ENCODE measurements around the gene MEGF11.
A peak's percentile ranks its signal among the peaks of the same experiment; 100 is the strongest.
"Not testable (repeated sequence)": the region's sequence is repeated elsewhere in the genome, so short reads cannot be mapped to it uniquely, and the experiment has no call there.

MEGF11 gene

DNA sequence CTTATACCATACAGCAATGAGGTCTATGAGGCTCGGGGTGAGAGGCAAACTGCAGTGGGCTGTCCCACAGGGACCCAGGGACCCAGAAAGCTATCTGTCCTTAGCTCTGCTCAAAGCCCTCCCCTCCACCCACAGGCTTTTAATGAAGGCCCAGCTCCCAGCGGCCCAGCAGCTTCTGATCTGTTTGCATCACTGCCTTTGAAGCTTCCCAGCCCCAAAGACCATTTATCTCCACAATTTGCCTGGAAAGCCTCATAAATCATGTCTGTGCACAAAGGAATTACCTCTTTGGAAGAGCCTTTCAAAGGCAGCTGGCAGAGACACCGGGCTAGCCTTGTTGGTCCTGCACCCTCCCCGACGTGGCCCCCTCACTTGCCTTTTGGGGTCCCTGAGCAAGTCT, 260.3 kb downstream of the MEGF11 start:
- DNase-seq, result no peak

DNA sequence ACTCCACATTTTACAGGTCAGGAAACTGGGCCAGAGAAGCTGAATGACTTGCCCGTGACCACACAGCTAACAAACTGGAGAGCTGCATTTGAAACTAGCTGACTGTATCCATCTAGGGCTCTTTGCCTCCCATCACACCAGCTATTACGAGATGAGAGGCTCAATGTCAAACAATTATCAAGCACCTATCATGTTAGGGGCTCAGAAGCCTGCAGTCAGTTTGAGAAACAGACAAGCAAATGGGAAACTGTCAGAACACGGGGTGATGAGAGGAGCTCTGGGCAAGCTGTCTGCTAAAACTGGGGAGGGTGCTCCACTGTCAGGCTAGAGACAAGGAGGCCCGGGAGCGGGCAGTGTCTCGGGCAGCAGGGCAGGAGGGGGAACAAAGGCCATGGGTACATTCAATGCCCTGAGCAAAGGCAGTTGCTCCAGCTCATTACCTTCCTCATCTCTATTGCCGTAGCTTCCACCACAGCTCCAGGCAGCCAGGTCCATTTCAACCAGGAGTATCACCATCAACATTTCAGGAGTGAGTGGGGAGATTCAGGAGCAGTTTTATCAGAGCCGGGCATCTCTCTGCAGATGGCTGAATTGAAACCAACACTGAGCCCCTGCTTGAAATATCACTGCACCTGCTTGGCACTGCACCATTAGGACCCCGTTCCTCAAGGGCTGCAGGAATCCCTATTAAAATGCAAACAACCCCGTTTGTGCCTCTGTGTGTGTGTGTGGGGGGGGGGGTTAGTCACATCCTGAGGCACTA, 261.6 kb downstream of the MEGF11 start:
- DNase-seq, result no peak

GRCh38 chr15:65990298-65990981, 263.1 kb downstream of the MEGF11 start:
- DNase-seq, result no peak

DNA sequence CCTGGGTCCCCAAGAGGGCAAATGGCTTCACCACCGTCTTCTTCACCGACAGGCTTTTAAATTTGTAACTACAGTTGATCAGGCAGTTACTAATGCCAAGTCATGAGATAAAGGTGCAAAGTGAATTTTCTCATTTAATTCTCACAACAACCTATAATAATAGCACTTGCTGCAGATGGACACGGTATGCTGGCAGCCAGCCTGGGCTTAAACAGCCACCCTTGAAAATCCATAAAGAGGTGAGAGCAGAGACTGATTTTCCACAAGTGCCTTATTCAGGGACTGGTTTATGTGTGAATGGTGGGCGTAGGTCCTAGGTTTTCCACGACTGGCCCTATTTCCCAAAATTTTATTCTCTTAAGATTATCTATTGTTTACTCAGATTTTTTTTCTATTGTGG, 266.4 kb downstream of the MEGF11 start:
- DNase-seq, result no peak

GRCh38 chr15:65986416-65986815, 267.1 kb downstream of the MEGF11 start:
- no peak for DNase-seq

GRCh38 chr15:65985387-65985786, 268.2 kb downstream of the MEGF11 start:
- DNase-seq, result no peak

GRCh38 chr15:65982627-65983322, 270.8 kb downstream of the MEGF11 start:
- DNase-seq, result no peak

DNA sequence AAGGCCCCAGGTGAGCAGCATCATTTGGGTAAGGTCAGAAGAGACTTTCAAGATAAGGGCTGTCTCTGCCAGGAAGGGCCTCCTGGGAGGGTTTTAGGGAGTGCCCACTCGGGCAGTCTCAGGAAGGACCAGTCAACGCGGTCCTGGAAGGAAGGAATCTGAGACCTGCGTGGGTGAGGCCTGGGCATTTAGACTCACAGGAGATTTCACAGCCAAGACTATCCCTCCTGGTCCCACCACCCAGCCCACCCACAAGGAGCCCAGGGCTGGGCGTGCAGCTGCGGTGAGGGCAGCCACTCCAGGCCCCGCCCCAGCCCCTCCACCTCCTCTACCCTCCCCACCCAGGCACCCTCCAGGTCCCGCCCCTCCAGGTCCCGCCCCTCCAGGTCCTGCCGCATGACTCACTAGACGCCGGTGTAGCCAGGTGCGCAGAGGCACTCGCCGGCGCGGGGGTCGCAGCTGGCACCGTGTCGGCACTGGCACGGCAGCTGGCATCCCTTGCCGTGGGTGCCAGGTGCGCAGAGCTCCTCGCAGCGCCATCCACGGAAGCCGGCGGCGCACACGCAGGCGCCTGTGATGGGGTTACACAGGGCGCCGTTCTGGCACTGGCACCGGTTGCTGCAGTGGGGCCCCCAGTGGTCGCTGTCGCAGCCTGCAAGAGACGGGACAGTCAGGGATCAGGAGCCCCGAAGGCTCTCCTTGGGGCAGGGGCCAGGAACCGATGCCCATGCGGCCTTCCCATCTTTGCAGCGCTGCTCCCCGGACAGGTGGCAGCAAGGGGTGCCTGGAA, 271.5 kb downstream of the MEGF11 start:
- no peak for DNase-seq

GRCh38 chr15:65980824-65981456, 272.6 kb downstream of the MEGF11 start:
- peak; percentile 70 for DNase-seq

- DNase-seq, result no peak
Observed at GRCh38 chr15:65979837-65980236, 273.7 kb downstream of the MEGF11 start.

GRCh38 chr15:65979316-65979715, 274.2 kb downstream of the MEGF11 start:
- DNase-seq, result peak; percentile 18

DNA sequence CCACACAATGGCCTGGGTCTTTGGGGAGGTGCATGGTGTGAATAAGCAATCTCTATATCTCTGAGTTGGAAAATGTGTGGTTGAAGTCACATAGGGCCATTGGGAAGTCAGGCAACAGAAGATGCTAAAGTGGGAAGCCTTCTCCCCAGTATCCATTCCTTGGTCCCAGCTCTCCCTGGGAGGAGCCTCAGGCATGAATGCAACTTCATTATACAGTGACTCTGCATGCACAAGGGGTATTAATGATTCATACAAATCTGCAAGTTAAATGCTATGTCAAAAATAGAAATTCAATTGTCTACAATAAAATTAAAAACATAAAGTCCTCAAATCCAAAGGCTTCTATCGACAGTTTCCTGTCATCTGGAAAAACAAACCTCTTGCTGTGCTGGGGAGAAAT, 275.4 kb downstream of the MEGF11 start:
- DNase-seq, result no peak

DNA sequence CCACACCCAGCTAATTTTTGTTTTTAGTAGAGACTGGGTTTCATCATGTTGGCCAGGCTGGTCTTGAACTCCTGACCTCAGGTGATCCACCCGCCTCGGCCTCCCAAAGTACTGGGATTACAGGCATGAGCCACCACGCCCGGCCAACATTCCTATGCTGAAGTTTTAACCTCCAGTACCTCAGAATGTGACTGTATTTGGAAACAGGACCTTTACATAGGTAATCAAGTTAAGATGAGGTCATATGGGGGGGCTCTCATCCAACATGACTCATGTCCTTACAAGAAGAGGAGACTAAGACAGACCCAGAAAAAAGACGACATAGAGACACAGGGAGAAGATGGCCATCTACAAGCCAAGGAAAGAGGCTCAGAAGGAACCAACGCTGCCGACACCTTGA, 277.4 kb downstream of the MEGF11 start:
- DNase-seq, result not testable (repeated sequence)

DNA sequence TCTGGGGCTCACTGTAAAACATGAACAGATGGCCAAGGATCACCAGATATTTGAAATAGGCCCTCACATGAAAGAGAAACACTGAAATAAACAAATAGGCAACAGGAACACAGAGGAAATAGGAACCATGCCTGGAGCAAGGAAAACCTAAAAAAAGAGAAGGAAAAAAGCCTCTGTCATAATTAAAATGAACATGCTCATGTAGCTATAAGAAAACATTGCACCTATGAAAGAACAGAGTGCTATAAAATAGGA, 281.9 kb downstream of the MEGF11 start:
- no peak for DNase-seq

GRCh38 chr15:65970937-65971740, 282.4 kb downstream of the MEGF11 start:
- peak; percentile 5 for DNase-seq

DNA sequence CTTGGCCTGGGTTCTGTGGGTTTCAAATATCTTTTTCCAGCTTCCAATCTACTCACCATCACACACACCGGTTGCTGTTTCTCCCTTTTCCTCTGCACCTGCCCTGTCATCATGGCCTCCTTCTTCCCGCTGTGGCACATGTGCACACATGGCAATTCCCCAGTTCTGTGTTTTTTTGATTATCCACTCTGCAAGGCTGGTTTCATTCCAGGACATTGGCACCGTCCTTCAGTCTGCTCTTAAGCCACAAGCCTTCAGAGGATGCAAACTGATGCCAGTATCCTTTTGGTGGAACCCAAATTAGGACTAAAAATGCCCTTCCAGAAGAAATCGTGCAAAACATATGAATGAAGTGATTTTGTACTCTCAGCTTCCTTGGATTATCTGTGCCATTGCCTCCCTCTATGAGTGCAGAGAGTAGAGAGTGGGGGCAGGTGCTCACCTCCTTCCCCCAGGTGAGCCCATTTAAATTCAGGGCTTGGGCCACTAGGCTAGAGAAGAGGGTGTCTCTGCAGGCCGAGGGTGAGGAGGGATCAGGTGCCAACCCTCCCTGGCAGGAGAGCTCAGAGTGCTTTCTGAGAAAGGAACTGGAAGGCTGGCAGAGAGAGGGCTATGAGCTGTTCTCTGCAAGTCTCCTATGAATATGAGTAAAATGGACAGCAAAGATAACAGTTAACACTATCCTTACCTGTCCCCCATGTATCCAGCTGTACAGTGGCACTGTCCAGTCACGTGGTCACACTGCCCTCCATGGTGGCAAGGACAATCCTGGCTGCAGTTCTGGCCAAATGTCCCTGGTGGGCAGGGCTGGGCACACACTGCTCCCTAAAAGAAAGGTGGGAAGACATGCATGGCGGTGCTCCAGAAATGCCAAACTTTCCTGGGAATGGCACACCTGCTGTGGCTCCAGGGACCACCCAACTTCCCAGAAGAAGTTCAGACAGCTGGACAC, 283.4 kb downstream of the MEGF11 start:
- no peak for DNase-seq

GRCh38 chr15:65968511-65968910, 285.0 kb downstream of the MEGF11 start:
- DNase-seq, result no peak

DNA sequence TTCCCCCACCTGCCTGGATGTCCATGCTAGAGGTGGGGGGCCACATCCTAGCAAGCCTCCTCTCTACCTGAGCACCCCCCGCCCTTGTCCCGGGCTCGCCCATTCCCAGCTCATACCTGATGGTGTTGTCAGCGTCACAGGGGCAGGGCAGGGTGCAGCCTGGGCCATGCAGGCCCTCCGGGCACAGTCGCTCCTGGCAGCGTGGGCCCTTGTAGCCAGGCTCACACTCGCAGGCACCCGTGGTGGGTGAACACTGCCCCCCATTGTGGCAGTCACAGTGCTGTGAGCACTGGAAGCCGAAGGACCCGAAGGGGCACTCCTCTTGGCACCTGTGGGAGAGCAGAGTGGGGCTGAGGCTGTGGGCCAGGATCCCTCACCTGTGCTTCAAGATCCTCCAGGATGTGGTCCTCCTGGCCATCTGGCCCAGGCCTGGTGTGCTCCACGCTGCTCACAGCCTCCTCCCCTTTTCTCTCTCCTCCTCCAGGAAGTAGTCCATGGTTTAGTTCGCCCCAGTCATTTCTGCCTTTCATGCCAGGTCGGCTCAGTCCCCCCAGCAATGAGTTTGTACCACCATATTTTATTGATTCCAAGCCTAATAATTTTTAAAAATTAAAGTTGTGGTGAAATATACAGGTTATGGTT, 288.6 kb downstream of the MEGF11 start:
- no peak for DNase-seq

- no peak for DNase-seq
Observed at GRCh38 chr15:65963911-65964482, 289.6 kb downstream of the MEGF11 start.

DNA sequence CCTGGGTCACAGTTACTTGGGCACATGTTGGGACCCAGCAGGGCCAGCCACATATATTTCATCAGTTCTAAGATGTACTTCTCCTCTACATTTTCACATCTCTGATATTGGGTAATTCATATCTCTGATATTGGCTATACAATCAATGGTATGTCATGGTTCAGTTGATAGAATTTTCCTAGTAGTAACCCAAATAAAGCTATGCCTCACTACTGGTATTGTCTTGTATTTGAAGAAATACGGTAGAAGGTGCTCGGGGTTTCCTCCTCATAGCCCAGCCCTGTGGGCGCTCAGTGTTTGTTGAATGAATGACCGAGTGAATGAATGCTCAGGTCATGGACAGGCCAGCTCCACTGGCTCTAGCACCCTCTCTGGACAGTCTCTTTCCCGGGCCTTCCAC, 290.2 kb downstream of the MEGF11 start:
- no peak for DNase-seq

Data from fibroblast of skin of back (primary cell).